GM19351 (cell line): ENCODE results near the gene EVA1A.

Source experiments
- ATAC-seq: cut with Tn5 transposase; IDR thresholded peaks from one replicate; pipeline ENCODE4 v1.9.1; 2021; ENCODE audit warnings: mild to moderate bottlenecking, moderate library complexity; ENCODE audit not compliant: unreplicated experiment

Gene EVA1A

DNA sequence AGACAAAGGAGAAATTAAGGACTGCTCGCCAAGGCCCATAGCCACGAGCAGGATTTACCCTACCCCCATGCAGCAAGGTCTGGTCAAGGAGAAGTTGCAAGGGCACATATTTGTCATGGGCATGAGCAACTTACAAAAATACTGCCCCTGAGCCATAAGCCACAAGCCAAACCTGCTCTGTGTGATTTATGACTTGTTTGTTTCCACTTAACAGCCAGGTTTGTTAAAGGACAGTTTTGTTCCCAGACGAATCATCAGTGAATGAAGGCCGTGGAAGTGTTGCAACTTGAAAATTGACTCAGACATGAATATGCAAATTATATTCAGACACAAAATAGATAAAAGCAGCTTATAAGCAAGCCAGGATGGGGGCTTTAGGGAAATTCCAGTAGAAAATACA lies 31.3 kb upstream of the EVA1A start:
- ATAC-seq = no peak

DNA sequence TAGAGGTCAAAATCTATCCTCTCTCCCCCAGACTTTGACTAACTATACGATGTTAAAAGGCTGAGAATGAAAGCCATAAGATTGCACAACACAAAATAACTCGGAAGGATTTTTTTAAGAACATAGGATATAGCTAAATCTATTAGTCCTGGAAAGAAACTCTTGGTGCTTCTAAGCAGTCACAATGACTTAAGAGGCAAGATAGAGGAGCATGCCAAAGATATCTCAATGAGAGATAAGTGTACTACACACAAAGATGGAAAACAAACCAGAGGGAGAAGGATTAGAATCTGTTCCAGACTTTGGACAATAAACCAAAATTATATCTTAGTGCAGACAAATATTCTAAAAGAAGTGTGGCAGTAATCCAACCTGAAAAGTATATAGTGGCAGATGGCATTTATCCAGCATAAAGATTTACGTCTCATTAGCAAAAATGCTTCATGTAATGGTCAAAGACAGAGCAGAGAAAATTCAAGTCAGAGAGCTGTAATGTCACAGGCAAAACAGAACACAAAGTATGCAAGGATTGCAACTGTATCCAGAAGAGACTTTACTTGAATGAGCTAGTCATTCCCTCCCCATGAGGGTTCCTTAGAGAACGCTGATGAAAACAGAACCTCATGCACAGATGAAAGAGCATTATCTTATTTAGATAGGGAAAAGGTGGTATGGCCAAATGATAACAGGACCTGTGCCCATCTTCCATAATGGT lies 28.8 kb upstream of the EVA1A start:
- no peak for ATAC-seq

DNA sequence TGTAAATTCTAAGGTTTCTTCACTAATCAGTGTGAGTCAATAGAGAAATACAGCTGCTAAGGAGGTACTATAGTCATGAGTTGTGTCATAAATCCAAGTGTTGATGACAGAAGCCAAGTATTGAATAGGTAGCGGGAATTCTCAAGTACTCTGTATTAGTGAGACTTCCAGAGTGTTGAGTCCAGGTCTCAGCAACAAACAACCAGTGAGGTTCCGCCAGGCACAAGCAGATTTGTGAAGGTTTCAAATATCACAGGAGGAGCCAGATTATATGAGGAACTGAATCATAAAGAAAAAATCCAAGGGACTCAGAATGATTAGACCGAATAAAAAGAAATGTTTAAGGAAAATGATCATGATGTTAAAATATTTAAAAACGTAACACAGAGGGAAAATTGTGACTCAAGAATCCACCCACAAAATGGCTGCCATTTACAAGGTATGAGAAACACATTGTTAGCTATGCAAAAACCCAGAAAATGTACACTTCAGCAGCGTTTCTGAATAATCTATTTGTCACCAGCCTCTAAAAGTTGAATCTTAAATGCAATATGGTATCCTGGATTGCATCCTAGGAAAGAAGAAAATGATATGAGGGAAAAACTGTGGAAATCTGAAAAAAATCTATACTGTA lies 27.3 kb upstream of the EVA1A start:
- no peak for ATAC-seq

DNA sequence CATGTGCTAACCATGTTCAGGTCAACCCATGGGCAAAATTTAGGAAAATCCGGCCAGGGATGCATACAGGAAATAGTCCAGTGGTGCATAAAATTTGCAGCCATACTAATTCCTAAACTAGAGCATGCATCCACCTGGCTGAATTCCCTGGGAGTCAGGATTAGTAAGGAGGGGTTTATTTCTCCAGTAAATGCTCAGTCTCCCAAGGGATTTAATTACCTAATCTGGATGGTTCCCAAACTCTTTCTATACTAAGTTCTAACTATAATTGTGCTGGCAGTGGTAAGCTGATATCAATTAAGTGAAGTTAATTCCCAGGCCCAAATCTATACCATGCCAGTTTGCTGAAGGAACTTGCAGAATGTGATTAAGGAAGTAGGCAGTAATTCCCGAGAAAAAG lies 26.2 kb upstream of the EVA1A start:
- ATAC-seq = no peak

DNA sequence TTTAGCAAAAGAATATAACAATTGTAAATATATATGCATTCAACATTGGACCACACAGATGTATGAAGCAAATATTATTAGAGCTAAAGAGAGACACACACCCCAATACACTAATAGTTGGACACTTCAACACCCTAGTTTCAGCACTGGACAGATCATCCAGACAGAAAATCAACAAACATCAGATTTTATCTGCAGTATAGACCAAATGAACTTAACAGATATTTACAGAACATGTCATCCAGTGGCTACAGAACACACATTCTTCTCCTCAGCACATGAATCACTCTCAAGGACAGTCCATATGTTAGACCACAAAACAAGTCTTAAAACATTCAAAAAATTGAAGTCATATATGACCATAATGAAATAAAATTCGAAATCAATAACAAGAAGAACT lies 22.1 kb upstream of the EVA1A start:
- ATAC-seq = no peak

DNA sequence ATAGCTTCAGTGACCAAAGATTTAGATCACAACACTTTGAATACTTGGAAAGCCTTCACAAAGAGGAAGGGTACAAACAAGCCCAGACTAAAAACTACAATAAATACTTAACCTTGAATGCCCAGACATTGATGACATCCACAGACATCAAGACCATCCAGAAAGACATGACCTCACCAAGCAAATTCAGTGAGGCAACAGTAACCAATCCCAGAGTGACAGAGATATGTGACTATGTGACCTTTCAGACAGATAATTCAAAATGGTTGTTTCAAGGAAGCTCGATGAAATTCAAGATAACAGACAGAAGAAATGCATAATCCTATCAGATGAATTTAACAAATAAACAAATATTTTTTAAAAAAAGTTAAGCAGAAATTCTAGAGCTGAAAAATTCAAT lies 19.9 kb upstream of the EVA1A start:
- ATAC-seq = no peak

DNA sequence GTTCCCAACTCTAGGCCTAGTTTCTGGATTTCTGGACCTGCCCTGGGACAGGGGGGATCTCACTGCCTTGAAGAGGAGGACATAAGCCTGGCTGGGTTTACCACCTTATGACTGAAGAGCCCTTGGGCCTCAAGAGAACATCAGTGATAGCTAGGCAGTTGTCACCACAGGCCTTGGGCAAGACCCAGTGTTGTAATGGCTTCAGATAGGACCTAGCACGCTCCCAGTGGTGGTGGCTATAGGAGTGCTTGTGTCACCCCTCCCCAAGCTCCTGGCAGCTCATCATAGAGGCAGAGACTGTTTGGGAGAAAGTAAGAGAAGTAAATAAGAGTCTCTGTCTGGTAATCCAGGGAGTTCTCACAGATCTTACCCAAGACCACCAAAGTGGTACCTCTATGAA lies 19.4 kb upstream of the EVA1A start:
- no peak for ATAC-seq

DNA sequence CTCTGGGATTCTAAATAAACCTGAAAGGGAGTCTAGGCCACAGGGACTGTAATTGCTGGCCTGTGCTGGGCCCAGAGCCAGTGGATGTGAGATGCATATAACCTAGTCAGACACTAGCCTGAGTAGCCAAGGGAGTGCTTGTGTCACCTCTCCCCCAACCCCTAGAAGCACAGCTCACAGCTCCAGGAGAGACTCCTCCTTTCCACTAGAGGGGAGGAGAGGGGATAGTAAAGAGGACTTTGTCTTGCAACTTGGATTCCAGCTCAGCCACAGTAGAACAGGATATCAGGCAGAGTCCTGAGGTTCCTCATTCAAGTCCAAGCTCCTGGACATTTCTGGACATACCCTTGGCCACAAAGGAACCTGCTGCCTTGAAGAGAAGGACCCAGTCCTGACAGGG lies 18.4 kb upstream of the EVA1A start:
- ATAC-seq = no peak

DNA sequence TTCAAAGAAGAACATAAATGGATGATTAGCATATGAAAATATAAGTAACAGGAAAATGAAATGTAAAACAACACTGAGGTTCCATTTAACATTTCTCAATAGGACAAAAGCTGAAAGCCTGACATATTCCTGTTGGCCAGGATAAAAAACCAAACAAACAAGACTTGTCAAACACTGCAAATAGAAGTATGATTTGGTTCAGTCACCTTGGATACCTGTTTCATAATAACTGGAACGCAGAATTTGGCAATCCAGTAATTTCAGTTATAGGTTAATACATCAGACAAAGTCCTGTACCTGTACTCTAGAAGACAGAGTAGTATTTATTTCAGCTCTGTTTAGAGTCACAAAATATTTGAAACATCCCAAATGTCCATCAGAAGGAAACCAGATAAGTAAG lies 16.5 kb upstream of the EVA1A start:
- no peak for ATAC-seq

DNA sequence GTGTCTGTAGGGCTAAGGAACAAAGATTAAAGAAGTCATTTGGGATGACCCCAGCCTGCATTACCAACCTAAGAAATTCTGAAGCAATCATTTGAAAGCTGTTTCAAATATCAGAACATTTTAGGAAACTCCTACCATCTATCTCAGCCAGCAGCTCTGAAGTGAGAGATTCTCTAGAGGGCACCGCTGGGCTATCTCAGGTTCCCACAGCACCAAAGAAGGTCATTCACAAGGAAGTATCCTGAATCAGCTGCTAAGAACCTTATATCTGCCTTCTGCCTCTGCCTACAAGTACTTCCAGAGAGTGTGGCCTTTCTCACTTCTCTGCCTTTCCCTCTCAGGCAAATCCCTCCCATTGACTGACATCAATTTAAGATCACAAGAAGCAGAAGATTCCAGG lies 13.4 kb upstream of the EVA1A start:
- ATAC-seq = no peak

DNA sequence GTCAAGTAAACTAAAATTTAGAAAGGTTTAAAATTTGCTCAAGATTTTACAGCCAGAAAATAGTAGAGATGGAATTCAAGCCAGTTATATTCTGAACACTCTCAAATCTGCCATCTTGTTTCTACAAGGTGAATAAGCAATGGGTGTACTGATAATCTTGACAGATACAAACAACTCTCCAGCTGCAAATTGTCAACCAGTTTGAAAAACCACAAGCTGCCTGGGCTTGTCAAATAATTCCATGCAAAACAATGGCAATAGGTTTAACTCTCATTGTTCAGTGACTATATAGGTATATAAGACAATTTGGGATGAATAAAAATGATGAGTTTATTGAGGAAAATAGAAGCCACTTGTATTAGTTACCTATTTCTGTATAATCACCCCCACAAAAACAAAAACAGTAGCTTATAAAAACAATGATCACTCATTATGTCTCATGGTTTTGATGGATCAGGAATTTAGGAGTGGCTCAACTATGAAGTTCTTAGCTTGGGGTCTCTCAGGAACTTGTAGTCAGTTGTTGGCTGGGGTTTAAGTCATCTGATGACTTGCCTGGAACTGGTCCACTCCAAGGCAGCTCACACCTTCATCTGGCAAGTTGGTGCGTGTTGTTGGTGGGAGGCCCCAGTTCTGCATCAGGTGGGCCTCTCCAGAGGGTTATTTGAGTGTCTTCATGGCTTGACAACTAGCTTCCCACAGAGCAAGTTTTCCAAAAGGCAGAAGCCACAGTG lies 12.6 kb upstream of the EVA1A start:
- ATAC-seq = no peak

DNA sequence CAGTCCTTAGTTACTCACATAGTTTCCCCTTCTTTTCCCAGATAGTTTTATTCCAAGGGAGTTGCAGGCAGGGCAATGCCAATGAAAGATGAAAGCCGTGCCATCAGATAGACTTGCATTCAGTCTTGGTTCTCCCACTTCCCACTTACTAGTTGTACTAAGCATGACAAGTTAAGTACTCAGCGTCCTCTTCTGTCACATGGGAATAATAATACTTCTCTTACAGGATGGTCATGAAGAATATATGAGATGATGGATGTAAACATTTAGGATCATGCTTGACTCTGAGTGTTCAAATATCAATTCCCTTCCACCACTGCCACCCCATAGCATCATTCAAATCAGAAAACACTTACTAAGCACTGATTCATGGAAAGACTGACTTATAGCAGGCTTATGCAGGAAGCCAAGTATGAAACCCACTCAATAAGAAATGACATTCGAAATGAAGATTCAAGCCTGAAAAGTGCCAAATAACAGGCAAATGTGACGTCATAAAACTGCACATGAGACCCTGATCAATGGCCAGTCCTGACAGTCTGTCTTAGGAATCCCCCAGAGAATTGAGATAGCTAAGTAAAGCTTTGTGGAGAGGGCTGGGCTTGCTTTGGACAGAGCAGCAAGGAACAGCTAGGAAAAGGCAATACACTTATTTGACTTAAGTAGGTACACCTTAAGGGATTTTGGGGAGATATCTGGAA lies 11.1 kb upstream of the EVA1A start:
- no peak for ATAC-seq

DNA sequence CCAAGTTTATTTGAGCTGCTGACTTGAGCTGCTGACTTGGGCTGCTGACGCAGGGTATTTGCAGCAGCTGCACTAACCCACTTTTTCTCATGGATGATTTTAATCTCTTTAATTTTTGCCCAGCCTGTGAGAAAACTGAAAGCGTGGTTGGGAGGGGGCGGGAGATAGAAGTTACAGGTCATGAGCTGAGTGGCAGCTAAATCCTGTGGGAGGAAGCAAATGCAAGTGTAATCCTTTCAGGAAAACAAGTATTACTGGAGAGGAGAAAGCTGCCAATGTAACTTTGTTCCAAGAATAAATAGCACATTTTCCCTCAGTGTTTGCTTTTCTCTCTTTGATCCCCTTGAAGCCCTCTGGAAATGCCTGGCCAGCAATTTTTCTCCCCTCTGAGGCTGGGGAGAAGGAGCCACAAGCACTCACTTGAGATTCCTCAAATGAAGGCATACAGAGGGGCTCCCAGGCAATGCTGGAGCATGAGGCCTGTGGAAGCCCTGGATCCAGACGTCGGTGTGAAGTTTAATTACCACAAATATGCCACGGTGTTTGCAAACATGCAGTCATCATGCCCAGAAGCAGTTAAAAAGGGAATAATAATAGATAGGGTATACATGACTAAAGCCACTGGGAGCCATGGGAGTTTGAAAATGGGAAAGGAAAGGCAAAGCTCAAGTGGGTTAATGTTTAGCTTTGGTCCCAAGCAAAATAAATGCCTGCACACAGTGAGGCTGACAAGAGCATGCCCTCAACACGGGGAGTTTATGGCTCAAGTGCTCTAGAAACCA lies 10.4 kb upstream of the EVA1A start:
- no peak for ATAC-seq

DNA sequence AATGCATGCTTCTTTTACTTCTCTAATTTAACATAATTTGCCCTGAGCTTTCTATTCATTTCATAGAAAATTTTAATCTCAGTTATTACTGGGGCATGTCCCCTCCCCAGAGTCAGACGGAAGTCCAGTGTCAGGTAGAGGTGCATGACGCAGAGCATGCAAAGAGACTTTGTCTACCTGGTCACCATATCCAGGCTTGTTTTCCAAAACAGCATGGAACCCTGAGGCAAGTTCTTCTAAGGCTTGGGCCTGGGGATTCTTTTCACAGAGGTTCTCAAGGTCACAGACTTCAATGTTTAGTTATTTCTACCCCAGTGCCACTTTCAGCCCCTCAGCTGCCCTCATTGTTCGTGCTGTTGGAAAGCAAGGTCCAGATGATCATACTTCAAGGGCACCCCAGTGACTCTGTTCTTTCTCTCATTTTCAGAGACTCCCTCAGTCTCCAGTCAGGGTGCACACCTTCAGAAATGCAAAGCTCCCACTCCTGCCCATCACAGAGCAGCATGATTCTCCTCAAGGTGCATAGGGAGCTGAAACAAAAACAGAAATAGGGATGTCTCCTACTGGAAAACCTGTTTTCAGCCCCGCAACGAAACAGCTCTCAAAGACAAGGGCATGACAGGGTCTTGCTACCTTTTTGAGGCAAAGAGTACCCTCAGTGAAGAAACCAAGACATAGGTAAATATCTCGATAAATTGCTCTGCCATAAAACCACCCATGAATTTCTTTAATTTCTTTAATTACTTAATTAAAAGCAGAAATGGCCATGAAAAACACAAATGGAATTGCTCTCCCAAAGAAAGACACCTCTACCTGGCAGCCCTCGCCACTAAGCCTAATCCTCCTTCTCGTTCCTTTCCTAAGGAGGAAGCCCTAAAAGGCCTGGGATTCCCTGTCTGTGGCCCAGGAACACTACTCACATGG lies 9.5 kb upstream of the EVA1A start:
- ATAC-seq = no peak

DNA sequence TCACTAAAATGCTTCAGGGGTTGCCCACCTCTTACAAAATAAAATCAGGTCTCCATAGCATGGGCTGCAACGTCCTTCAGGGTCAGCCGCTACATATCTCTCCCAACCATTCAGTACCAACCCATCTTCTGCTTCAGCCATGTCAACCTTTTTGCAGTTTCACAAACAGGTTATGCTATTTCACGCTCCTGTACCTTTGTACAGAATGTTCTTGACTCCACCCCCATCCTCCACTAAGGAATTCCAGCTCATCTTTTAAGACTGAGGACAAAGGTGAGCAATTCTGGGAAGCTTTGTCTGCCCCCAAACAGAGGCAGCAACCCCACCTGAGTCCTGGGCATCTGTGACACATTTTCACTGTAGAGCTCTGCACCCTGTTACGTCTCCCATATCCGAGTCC lies 8.8 kb upstream of the EVA1A start:
- no peak for ATAC-seq

DNA sequence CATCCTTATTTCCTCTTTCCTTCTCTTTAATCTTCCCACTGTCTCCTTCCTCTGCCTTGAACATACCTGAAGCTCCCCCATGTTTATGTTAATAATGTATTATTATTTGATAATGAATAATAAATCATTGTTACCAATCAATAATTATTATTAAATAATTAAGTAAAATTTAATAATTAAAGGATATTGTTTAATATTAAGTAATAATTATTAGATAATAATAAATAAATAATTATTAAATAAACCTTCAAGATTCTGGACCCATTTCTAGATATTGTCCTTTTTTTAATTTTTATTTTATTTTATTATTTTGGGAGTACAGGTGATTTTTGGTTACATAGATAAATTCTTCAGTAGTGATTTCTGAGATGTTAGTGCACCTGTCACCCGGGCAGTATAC lies 7.4 kb upstream of the EVA1A start:
- ATAC-seq = no peak

DNA sequence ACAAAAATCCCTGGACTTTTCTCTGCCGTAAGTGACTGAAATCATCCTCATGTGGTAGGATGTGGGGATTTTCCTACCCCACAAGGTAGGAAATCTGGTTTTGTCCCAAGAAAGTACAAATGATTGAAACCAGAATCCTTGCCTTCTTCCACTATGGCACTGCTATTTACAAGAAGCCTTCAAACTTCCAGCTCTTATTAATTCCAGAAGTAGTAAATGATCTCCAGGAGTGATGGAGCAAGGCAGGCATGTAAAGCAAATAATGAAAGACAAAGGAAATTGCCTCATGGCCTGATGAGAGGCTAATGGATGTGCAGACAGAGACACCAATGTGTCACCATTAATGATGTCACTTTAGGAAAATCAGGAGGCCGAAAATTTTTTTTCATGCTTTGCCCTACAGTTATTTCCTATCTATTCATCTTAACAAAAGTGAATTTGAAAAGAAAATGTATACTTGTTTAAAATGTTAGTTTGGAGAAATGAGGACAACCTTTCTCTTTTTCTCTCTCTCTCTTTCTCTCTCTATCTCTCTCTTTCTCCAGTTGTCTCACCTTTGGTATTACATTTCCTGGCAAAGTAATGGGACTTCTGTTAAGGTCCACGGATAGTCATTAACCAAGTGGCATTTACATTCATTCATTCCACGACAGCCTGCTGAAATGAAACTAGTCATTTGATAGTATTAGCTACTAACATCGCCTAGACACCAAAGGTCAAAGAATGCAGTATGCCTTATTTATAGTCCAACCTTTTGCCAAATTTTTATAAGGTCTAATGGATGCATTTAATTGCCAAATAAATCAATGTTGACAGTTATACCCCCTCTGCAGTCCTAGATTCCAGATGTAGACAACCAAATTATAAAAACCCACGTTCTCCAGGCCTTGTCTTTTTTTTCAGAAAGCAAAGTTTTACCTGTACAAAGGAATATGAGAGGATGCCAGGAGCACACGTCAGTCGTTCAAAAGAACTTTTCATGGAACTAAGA lies 5.0 kb upstream of the EVA1A start:
- no peak for ATAC-seq

DNA sequence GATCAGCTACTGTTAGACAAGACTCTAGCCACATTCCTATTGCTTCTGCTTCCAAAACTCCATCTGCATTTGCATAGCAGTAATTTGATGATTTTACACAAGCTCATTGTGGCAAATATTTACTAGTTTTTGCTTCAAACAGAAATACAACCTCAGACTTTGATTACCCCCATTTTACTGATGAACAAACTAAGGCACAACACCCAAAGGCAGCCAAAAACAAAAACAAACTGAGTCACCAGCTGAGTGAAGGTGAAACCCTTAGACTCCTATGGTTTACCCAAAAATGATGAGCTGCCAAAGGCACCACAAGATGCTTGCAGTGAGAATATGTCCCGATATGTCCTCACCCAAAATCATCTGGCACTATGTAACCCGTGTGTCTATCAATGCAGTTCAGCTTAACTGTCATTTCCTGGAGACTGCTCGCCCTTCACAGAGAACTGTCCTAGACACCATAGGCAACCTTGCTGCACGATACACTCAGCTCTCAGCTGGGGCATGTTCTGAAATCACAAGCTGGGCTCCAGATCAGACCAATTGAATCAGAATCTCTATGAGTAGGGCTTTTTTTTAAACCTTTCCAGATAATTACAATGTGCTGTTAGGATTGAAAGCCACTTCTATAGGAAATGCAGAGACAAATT lies 4.1 kb upstream of the EVA1A start:
- no peak for ATAC-seq
